Naive thymus-derived CD8-positive, alpha-beta T cell (primary cell): ENCODE measurements around the gene RBM19. TPM values are rescaled to one million over a fixed set of nuclear protein-coding genes. Genes with fewer than 3 reads are reported as not detected.
A peak's percentile ranks its signal among the peaks of the same experiment; 100 is the strongest.

Source experiments
- ATAC-seq, 2 donors: fragments of 150-1000 bp; cut with Tn5 transposase in 1 of 2; sonication (Bioruptor Pico), chemical (Tn5 transposase) in 1 of 2; 1 replicate in 1 of 2; 2 replicates in 1 of 2; pipeline ENCODE4 v1.10.0; 2021; ENCODE audit warnings: mild to moderate bottlenecking in 2 of 2, moderate library complexity in 2 of 2
- POLR2A ChIA-PET: fragments of 350-600 bp; sonication (Branson Sonifier 250); formaldehyde crosslinking; loops from one replicate; lab custom pipeline; 2021; ENCODE audit warnings: antibody characterized with exemption; lab: Charles Lee
- DNase-seq, 10 donors: peaks; one replicate each; pipeline versions ENCODE4 v3.0.0 to v3.0.0-alpha.2; 2020 to 2022
- H3K27ac Mint-ChIP-seq, 10 donors: one replicate each; pipeline ENCODE4 v1.8.0; 2020 to 2022; ENCODE audit warnings: mild to moderate bottlenecking in 10 of 10, mixed read lengths in 10 of 10, moderate library complexity in 4 of 10, inconsistent platforms in 1 of 10
- H3K27me3 Mint-ChIP-seq, 5 donors: one replicate each; pipeline ENCODE4 v1.8.0; 2021 to 2022; ENCODE audit warnings: mixed read lengths in 5 of 5
- H3K36me3 Mint-ChIP-seq, 3 donors: one replicate each; pipeline ENCODE4 v1.8.0; 2020 to 2022; ENCODE audit warnings: mixed read lengths in 3 of 3, mild to moderate bottlenecking in 2 of 3, inconsistent platforms in 1 of 3
- H3K4me1 Mint-ChIP-seq, 4 donors: one replicate each; pipeline ENCODE4 v1.8.0; 2021 to 2022; ENCODE audit warnings: mixed read lengths in 4 of 4
- H3K4me3 Mint-ChIP-seq, 10 donors: one replicate each; pipeline ENCODE4 v1.8.0; 2020 to 2022; ENCODE audit warnings: mild to moderate bottlenecking in 10 of 10, mixed read lengths in 10 of 10, moderate library complexity in 6 of 10, inconsistent platforms in 1 of 10
- H3K9me3 Mint-ChIP-seq, 9 donors: one replicate each; pipeline ENCODE4 v1.8.0; 2020 to 2022; ENCODE audit warnings: mixed read lengths in 9 of 9, mild to moderate bottlenecking in 3 of 9, inconsistent platforms in 1 of 9, moderate library complexity in 1 of 9
- polyA plus RNA-seq, 3 donors: library from polyadenylated mRNA; unstranded; fragments of 300-500 nt; fragmentation: Illumina TruSeq; gene quantifications; one replicate each; pipeline ENCODE4 v1.2.3, GENCODE V29; 2021
- total RNA-seq, 8 experiments: library from RNA in 2 of 8; stranded (reverse) in 2 of 8; gene quantifications; one replicate each; pipeline ENCODE4 v1.2.3 and lab custom pipeline; 2021 to 2026

RBM19 gene, protein sequence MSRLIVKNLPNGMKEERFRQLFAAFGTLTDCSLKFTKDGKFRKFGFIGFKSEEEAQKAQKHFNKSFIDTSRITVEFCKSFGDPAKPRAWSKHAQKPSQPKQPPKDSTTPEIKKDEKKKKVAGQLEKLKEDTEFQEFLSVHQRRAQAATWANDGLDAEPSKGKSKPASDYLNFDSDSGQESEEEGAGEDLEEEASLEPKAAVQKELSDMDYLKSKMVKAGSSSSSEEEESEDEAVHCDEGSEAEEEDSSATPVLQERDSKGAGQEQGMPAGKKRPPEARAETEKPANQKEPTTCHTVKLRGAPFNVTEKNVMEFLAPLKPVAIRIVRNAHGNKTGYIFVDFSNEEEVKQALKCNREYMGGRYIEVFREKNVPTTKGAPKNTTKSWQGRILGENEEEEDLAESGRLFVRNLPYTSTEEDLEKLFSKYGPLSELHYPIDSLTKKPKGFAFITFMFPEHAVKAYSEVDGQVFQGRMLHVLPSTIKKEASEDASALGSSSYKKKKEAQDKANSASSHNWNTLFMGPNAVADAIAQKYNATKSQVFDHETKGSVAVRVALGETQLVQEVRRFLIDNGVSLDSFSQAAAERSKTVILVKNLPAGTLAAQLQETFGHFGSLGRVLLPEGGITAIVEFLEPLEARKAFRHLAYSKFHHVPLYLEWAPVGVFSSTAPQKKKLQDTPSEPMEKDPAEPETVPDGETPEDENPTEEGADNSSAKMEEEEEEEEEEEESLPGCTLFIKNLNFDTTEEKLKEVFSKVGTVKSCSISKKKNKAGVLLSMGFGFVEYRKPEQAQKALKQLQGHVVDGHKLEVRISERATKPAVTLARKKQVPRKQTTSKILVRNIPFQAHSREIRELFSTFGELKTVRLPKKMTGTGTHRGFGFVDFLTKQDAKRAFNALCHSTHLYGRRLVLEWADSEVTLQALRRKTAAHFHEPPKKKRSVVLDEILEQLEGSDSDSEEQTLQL
- total RNA-seq: 10 to 100 TPM; 76.2 to 84.6 TPM
- 10 to 100 TPM in 1 of 3 donors, 1 to 10 TPM in 2; 5.4 to 15.4 (median 9.1) TPM for polyA plus RNA-seq
- total RNA-seq (lab: John Stamatoyannopoulos, UW): 108 to 219 (median 144) reads per million in 6 experiments

DNA sequence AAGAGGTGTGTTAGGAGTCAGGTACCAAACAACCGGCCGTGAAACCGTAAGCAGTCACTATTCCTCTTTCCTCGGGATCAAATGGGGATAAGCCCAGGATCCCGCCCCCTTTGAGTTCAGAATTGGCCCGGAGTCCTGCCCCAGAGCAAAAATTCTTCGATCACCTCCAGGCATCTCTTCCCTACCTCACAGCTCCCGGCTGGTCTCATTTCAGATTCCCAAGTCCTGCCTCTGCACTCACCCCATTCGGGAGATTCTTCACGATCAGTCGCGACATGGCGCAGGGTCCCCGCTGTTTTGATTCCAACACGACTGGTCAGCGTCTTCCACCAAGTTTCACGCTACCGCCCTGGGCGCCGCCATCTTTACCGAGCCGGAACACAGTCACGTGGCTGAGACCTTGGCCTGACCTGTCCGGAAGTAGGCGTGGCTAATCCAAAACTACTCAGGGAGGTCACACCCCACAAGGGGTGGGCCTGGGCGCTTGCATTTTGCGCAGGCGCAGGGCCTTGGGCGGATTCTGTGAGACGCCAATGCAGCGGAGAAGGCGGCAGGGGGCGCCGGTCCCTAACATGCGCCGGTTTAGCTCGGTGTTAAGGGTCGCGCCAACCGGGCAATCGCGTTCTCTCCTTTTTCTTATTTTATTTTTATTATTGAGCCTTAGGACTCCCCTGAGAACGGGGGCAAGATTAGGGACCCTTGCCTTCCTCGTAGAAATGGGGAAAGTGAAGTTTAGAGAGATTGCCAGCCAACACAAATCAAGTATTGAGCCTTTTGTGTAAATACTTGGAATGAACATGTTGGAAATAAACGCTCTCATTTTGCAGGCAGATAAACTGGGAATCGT is at the start of gene RBM19:
Gene RBM19, minus strand, starts transcription at position 375 of the 847 bp plus-strand sequence. Its CDS starts 98 bp downstream, at position 277.
- Mint-ChIP-seq H3K36me3 (peaks cover 0 to 28% (median 3%) of the 10 kb centered on the region in 3 donors), H3K27me3 (peaks cover 0 to 3% (median 0%) of the 10 kb centered on the region in 5 donors), H3K4me1 (peaks cover 19 to 65% (median 52%) of the 10 kb centered on the region in 4 donors), H3K9me3 (no peaks in the 10 kb centered on the region), H3K27ac (peak within 1 kb of the TSS; percentile 94 to 100 (median 98)), H3K4me3 (peak within 1 kb of the TSS; percentile 97 to 100 (median 99))
- ATAC-seq (peak; percentile 97), DNase-seq (peak; percentile 93 to 99 (median 97))
- POLR2A ChIA-PET: no interaction called here

DNA sequence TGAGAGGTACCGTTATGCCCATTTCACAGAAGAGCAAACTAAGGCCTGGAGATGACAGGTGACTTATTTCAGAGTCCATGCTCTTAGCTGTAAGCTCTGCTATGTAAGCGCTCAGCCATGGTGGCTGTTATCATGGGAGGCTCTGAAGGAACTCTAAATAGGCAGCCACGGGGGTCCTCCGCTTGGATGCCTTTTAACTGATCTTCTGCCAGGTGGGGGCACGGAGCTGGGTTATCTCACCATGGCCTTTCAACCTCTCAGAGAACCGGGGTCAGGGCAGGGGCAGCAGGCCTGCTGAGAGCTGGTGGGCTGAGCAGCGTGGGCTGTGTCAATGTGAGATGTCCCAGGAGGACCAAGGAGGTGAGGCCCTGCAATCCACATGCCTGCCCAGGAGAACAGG is 49.7 kb upstream of the RBM19 start:
- no peak for ATAC-seq
- Mint-ChIP-seq H3K4me1 (no peaks in the 10 kb centered on the region), H3K9me3 (no peaks in the 10 kb centered on the region), H3K27me3 (peaks cover 10 to 25% (median 19%) of the 10 kb centered on the region in 5 donors), H3K36me3 (no peaks in the 10 kb centered on the region), H3K27ac (no peak overlapping the region), H3K4me3 (no peak overlapping the region)
- no peak for DNase-seq
- POLR2A ChIA-PET: no interaction called here

DNA sequence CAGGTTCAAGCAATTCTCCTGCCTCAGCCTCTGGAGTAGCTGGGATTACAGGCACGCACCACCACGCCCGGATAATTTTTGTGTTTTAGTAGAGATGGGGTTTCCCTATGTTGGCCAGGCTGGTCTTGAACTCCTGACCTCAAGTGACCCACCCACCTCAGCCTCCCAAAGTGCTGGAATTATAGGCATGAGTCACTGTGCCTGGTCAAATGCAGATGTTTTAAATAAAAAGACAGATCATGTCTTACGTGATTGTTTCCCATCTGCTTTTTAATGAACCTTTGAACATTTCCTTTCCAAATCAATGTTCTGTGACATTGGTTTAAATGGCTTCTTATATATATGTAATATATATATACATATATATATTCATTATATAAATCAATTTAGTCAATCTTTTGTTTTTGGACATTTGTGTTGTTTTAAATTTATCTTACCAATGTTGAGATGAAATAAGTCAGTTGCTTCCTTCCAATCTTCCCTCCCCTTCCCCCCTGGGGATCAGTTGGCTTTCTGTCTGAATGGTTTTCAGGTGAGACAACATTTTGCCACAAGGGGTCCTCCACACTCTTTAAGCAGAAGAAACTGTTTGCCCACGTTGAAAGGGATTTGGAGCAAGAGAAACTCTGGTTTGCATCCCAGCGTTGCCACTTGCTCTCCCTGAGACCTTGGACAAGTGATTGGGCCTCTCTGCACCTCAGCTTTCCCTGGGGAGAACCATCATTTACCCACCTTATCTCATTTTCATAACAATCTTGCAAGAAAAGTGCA is 47.6 kb upstream of the RBM19 start:
- Mint-ChIP-seq H3K27me3 (peaks cover 12 to 27% (median 20%) of the 10 kb centered on the region in 5 donors), H3K36me3 (no peaks in the 10 kb centered on the region), H3K27ac (no peak overlapping the region), H3K4me1 (no peaks in the 10 kb centered on the region), H3K4me3 (no peak overlapping the region), H3K9me3 (no peaks in the 10 kb centered on the region)
- POLR2A ChIA-PET: no interaction called here
- no peak for DNase-seq
- no peak for ATAC-seq

DNA sequence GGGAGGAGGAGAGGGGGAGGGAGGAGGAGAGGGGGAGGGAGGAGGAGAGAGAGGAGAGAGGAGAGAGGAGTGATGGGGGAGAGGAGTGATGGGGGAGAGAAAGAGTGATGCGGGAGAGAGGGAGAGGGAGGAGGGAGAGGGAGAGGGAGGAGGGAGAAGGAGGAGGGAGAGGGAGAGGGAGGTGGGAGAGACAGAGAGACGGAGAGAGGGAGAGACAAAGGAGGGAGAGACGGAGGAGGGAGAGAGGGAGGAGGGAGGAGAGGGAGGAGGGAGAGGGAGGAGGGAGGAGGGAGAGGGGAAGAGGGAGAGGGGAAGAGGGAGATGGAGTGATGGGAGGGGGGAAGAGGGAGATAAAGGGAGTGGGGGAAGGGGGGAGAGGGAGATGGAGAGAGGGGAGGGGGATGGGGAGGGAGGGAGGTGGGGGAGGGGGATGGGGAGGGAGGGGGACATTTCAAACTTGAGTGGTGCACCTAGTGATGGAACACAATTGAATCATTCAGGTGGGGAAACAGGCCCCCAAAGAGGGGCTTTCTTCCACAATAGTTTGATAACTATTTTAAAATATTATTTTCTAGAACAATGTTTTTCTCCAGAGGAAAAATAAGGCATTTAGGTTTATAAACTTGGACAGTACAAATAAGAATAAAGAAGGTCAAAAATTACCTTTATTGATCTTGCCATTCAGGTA is 46.8 kb upstream of the RBM19 start:
- POLR2A ChIA-PET: no interaction called here
- H3K9me3 Mint-ChIP-seq: no peaks in the 10 kb centered on the region
- no peaks in the 10 kb centered on the region for H3K36me3 Mint-ChIP-seq
- ATAC-seq (no peak), DNase-seq (no peak)
- H3K27ac Mint-ChIP-seq: no peak overlapping the region
- no peaks in the 10 kb centered on the region for H3K4me1 Mint-ChIP-seq
- H3K4me3 Mint-ChIP-seq: no peak overlapping the region
- peaks cover 11 to 31% (median 20%) of the 10 kb centered on the region in 5 donors for H3K27me3 Mint-ChIP-seq

DNA sequence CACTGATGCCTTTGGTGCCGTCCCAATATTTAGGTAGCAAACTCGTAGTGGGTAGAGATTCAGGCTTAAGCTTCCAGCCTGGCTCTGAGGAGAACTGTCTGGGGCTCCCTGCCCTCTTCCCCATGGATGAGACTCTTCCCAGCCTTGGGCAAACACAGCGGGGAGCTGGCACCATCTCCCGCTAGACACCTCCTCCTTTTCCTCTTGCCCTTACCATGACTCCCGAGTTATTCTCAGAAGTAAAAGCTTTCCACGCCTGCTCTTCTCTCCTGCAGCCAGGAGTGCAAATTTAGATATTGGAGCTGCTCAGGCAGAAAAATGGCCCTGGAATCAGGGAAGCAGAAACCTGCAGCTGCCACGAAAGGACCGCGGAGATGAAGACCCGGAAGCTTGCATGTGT is 45.6 kb upstream of the RBM19 start:
- H3K4me3 Mint-ChIP-seq: no peak overlapping the region
- H3K4me1 Mint-ChIP-seq: no peaks in the 10 kb centered on the region

DNA sequence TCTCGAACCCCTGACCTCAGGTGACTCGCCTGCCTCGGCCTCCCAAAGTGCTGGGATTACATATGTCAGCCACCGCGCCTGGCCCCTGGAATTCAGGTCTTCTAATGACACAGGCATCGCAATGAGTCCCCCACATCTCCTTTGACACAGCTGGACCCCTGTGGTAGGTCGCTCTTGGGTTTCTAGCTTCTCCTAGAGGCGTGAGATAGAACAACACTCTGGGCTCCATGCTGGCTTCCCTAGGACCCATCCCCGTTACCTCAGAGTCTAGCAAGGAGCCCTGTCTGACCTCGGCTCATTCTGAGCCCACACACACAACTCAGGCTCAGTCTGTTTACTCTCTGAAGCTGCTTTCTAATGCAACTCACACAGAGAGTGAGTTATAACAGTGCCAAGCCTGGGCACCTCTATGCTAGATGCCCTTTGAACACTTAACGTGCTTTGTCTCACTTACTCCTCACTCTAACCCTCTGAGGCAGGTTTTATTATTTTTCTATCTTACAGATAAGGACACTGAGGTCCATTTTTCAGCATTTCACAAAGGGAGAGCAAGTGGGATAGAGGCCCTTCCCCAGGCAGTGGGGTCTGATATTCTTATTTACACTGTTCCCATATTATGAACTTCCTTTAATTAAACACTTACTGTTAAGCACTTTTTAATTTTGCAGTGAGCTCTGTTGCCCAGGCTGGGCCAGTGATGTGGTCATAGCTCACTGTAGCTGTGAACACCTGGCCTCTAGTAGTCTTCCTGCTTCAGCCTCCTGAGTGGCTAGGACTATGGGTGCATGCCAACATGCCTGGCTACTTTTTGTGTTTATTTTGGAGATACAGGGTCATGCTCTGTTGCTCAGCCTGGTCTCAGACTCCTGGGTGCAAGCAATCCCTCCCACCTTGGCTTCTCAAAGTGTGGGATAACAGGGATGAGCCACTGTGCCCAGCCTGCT is 40.6 kb upstream of the RBM19 start:
- Mint-ChIP-seq H3K9me3 (no peaks in the 10 kb centered on the region), H3K4me1 (no peaks in the 10 kb centered on the region), H3K4me3 (no peak overlapping the region), H3K36me3 (no peaks in the 10 kb centered on the region), H3K27me3 (peaks cover 11 to 37% (median 16%) of the 10 kb centered on the region in 5 donors), H3K27ac (no peak overlapping the region)
- ATAC-seq (no peak), DNase-seq (no peak)
- POLR2A ChIA-PET: no interaction called here

More for the DNA sequence above, 45.6 kb upstream of the RBM19 start:
- POLR2A ChIA-PET: no interaction called here
- DNase-seq (no peak), ATAC-seq (no peak)
- H3K9me3 Mint-ChIP-seq: no peaks in the 10 kb centered on the region
- no peaks in the 10 kb centered on the region for H3K36me3 Mint-ChIP-seq
- H3K27me3 Mint-ChIP-seq: peaks cover 12 to 32% (median 19%) of the 10 kb centered on the region in 5 donors
- peak overlapping the region in 1 of 10 donors; percentile 24 for H3K27ac Mint-ChIP-seq

DNA sequence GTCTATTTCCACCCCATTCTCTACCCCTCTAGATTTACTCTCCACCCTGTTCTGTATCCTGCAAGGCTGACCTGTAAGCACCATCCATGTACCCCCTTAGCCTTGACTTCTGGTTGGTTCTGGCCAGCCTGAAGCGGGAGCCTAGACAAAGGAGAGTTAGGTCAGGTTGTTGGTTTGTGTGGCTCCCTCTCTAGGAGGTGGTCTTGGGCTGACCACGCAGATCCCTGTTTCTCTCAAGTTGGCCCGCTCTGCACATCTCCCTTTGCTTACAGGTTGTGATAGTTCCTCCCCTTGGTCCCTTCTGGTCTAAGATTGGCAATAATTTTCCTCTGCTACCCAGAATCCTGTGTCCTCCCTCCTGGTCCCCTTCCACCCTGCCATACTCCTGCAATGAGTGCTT is 38.3 kb upstream of the RBM19 start:
- H3K4me1 Mint-ChIP-seq: no peaks in the 10 kb centered on the region
- ATAC-seq (no peak), DNase-seq (no peak)
- no peak overlapping the region for H3K4me3 Mint-ChIP-seq
- H3K36me3 Mint-ChIP-seq: no peaks in the 10 kb centered on the region
- POLR2A ChIA-PET: no interaction called here
- peaks cover 0 to 2% (median 0%) of the 10 kb centered on the region in 9 donors for H3K9me3 Mint-ChIP-seq
- no peak overlapping the region for H3K27ac Mint-ChIP-seq
- H3K27me3 Mint-ChIP-seq: peaks cover 10 to 38% (median 17%) of the 10 kb centered on the region in 5 donors

DNA sequence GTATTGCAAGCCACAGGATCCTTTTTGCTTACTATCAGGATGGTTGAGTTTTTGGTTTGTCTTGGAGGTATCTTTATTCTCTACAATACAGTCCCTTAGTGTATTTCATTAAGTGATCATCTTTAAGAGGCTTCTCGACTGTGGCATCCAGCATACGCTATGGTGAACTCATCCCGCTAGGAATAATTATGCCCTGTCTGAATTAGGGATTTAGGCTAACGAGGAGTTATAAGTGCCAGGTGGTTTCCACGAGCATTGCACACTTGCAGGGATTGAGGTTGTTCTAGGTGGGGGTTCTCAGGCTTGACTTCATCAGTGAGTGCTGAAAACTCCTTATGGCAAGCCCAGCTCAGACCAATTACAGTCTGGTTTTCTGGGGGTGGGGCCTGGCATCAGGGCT is 37.2 kb upstream of the RBM19 start:
- Mint-ChIP-seq H3K4me3 (no peak overlapping the region), H3K27ac (no peak overlapping the region), H3K36me3 (no peaks in the 10 kb centered on the region), H3K27me3 (peaks cover 11 to 35% (median 17%) of the 10 kb centered on the region in 5 donors), H3K4me1 (no peaks in the 10 kb centered on the region), H3K9me3 (peaks cover 0 to 2% (median 0%) of the 10 kb centered on the region in 9 donors)
- DNase-seq (no peak), ATAC-seq (no peak)
- POLR2A ChIA-PET: no interaction called here

DNA sequence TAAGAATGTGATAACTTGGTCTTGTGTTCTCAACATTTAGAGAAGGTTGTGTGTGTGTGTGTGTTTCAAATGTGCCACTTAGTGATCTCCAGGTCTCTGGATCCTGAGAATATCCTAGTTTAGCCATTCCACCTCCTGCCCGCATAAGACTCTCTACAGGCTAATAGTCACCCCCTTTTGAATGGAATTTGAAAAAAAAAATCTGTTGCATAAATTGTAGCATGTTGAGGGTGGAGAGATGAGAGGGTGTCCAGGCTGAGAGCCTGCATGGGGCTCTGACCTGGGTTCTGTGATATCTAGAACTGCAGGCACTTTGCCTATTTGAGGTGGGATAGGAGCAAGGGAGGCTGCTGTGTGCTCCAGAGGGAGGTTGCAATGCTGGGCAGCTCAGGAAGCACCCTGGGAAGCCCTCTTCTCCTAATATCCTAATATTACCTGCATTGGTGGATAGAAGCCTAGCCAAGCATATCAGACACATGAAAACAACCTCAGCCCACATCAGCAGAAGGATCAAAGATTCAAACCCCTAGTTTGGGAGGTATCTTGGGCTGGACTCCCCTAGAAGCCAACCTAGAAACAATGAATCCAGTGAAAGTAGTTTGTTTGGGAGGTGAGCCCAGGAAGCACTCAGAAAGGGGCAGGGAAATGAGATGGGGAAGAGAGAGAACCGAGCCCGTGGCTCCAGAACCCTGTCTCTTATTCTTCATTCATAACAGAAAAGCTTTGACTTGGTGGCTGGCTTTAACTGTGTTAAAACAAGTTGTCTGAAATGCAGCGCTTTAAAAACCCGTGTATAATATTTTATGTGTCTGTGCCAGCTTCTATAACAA is 35.6 kb upstream of the RBM19 start:
- ATAC-seq: no peak
- DNase-seq: no peak
- Mint-ChIP-seq H3K27me3 (peaks cover 3 to 34% (median 15%) of the 10 kb centered on the region in 5 donors), H3K36me3 (no peaks in the 10 kb centered on the region), H3K9me3 (peaks cover 0 to 2% (median 0%) of the 10 kb centered on the region in 9 donors), H3K4me3 (no peak overlapping the region), H3K27ac (no peak overlapping the region), H3K4me1 (no peaks in the 10 kb centered on the region)
- POLR2A ChIA-PET: no interaction called here
